Measurements from ENCODE around the gene DSCAML1. TPM values are rescaled to one million over a fixed set of nuclear protein-coding genes. Genes with fewer than 3 reads are reported as not detected.

Gene DSCAML1
- total and polyA plus RNA-seq, 7 donors, result 0.04 to 0.52 (median 0.06) TPM

- no peak for TF ChIP-seq CTCF (IDR thresholded peaks at IDR 0.05)
- Histone ChIP-seq H3K9me3 (no peaks in the 10 kb centered on the region), H3K27ac (no peak overlapping the region), H3K36me3 (ENCODE audit: insufficient read depth in 1 of 2, low read depth in 1 of 2) (no peaks in the 10 kb centered on the region), H3K4me3 (no peak overlapping the region), H3K4me1 (no peaks in the 10 kb centered on the region), H3K27me3 (ENCODE audit: insufficient read depth in 3 of 3, low read length in 2 of 3) (peaks cover 0 to 2% (median 0%) of the 10 kb centered on the region in 3 donors)
- DNase-seq (no peak), ATAC-seq (no peak)
- intact Hi-C loops (cut with DNase I), result no loop called here
- WGBS, 3 donors, result 93 to 95% (median 94%) methylated on average over 26 to 30 of the region's 30 CpGs
Observed at GRCh38 chr11:117518455-117518854, 278.6 kb downstream of the DSCAML1 start.

- Histone ChIP-seq H3K4me3 (no peak overlapping the region), H3K9me3 (no peaks in the 10 kb centered on the region), H3K36me3 (ENCODE audit: insufficient read depth in 1 of 2, low read depth in 1 of 2) (no peaks in the 10 kb centered on the region), H3K27ac (no peak overlapping the region), H3K27me3 (ENCODE audit: insufficient read depth in 3 of 3, low read length in 2 of 3) (peaks cover 0 to 2% (median under 1%) of the 10 kb centered on the region in 3 donors), H3K4me1 (no peaks in the 10 kb centered on the region)
- ATAC-seq (no peak), DNase-seq (no peak)
- WGBS, 3 donors, result 82 to 85% (median 83%) methylated on average over 4 of the region's 4 CpGs
- intact Hi-C loops (cut with DNase I), result no loop called here
- no peak for TF ChIP-seq CTCF (IDR thresholded peaks at IDR 0.05)
Observed at GRCh38 chr11:117517097-117517496, 279.9 kb downstream of the DSCAML1 start.

DNA sequence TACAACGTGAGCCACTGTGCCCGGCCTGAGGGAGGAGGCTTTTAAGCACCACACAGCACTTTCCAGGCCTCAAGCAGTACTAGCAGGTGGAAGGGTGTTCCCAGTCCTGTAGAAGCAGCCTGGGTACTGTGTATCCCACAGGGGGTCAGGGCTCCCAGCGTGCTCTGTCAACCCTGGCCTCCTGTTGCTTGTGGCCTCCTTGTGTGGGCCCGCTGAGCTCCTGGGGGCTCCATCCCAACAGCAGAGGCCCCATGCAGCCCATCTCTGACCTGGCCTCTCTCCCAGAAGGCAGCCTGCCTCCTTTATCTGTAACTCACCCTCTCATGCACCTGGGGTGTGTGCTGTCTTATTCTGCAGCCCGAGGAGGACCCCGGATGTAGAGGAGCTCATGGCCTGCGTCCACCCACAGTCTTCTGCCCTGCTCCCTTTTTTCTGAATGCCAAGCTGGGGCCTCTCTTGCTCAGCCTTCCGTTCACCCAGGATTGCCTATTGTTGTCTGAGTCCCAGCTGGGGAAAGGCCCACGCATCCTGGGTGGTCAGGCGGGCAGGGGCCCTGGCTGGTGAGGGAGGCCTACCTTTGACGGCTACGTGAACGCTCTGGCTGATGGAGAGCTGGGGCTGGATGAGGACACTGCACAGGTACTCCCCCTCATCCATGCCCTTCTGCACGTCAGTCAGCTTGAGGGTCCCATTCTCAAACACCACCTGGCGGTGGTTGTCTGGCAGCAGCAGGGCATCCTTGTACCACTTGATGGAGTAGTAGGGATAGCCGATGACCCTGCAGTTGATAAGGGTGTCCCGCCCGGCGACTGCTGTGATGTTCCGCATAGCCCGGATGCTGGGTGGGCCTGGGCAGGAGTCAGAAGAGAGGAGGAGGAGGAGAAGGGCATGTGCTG, 280.9 kb downstream of the DSCAML1 start:
- Histone ChIP-seq H3K4me1 (no peaks in the 10 kb centered on the region), H3K27me3 (ENCODE audit: insufficient read depth in 3 of 3, low read length in 2 of 3) (peaks cover 0 to 6% (median 2%) of the 10 kb centered on the region in 3 donors), H3K36me3 (ENCODE audit: insufficient read depth in 1 of 2, low read depth in 1 of 2) (no peaks in the 10 kb centered on the region), H3K27ac (no peak overlapping the region), H3K9me3 (no peaks in the 10 kb centered on the region), H3K4me3 (no peak overlapping the region)
- no peak for ATAC-seq
- no peak for DNase-seq
- TF ChIP-seq CTCF (IDR thresholded peaks at IDR 0.05), result no peak
- intact Hi-C loops (cut with DNase I), result no loop called here
- 90 to 91% (median 90%) methylated on average over 21 of the region's 21 CpGs for WGBS, 3 donors

DNA sequence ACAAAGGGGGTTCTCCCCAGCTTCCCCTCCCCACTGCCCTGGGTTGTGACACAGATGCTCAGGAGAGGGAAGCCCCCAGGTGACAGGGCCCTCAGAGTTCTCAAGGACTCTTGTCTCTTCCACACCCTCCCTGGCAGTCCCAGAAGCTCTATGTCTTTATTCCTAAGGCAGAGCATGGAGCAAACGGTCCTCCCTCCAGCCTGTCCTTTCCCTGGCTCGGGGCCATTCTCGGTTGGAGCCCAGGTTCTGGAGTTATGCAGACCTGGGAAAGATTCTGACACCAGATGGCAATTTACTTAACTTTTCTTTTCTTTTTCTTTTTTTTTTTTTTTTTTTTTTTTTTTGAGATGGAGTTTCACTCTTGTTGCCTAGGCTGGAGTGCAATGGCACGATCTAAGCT, 282.8 kb downstream of the DSCAML1 start:
- no peaks in the 10 kb centered on the region for H3K4me1 ChIP-seq
- intact Hi-C loops (cut with DNase I), result no loop called here
- DNase-seq (no peak), ATAC-seq (no peak)
- H3K9me3 ChIP-seq, result no peaks in the 10 kb centered on the region
- no peak for TF ChIP-seq CTCF (IDR thresholded peaks at IDR 0.05)
- WGBS, 3 donors, result 64 to 71% (median 64%) methylated on average over 4 of the region's 4 CpGs
- H3K36me3 ChIP-seq (ENCODE audit: insufficient read depth in 1 of 2, low read depth in 1 of 2), result no peaks in the 10 kb centered on the region
- no peak overlapping the region for H3K27ac ChIP-seq
- no peak overlapping the region for H3K4me3 ChIP-seq
- peaks cover 0 to 6% (median 2%) of the 10 kb centered on the region in 3 donors for H3K27me3 ChIP-seq (ENCODE audit: insufficient read depth in 3 of 3, low read length in 2 of 3)

All from psoas muscle (tissue), 8 donors.